KMS-11 (cell line): Measurements from ENCODE around the gene ASB1.

ENCODE experiments used
- H2AFZ ChIP-seq: fragments of 200-600 bp; sonication (generic); 2 replicates; pipeline ENCODE4 v1.6.1; 2016; ENCODE audit warnings: antibody characterized with exemption, mixed run types, low read depth
- H3K27ac ChIP-seq: fragments of 200-600 bp; sonication (generic); 2 replicates; pipeline ENCODE4 v1.6.1; 2016; ENCODE audit warnings: mild to moderate bottlenecking, mixed run types
- H3K27me3 ChIP-seq: fragments of 200-600 bp; sonication (generic); 2 replicates; pipeline ENCODE4 v1.6.1; 2017; ENCODE audit warnings: mild to moderate bottlenecking, low read depth, mixed run types, moderate library complexity; ENCODE audit not compliant: insufficient read depth
- H3K36me3 ChIP-seq: fragments of 200-600 bp; sonication (generic); 2 replicates; pipeline ENCODE4 v1.6.1; 2017; ENCODE audit warnings: mild to moderate bottlenecking, mixed run types; ENCODE audit not compliant: insufficient read depth
- H3K4me1 ChIP-seq: fragments of 200-600 bp; sonication (generic); 2 replicates; pipeline ENCODE4 v1.6.1; 2016; ENCODE audit warnings: mild to moderate bottlenecking, low read depth, mixed run types; ENCODE audit not compliant: poor library complexity, severe bottlenecking
- H3K4me2 ChIP-seq: fragments of 200-600 bp; sonication (generic); 2 replicates; pipeline ENCODE4 v1.7.0; 2016; ENCODE audit warnings: mild to moderate bottlenecking, mixed run types
- H3K4me3 ChIP-seq: fragments of 200-600 bp; sonication (generic); IDR thresholded peaks from 2 replicates; pipeline ENCODE4 v1.6.1; 2017; ENCODE audit warnings: low read depth, low read length, mixed read lengths; ENCODE audit not compliant: insufficient read depth
- H3K79me2 ChIP-seq: fragments of 200-600 bp; sonication (generic); 2 replicates; pipeline ENCODE4 v1.6.1; 2016; ENCODE audit warnings: low read depth, mixed run types; ENCODE audit not compliant: insufficient read depth
- H3K9ac ChIP-seq: fragments of 200-600 bp; sonication (generic); 2 replicates; pipeline ENCODE4 v1.6.1; 2016; ENCODE audit warnings: mild to moderate bottlenecking, mixed run types
- H4K20me1 ChIP-seq: fragments of 200-600 bp; sonication (generic); 2 replicates; pipeline ENCODE4 v1.6.1; 2016; ENCODE audit warnings: mild to moderate bottlenecking, mixed run types; ENCODE audit not compliant: insufficient read depth
- CTCF ChIP-seq: fragments of 200-600 bp; sonication (generic); conservative IDR thresholded peaks from 2 replicates; pipeline ENCODE4 v1.6.1; 2017; ENCODE audit warnings: low read depth, mild to moderate bottlenecking, antibody characterized with exemption, low read length, moderate library complexity, mixed read lengths

The ASB1 gene

GRCh38 chr2:238380785-238381184 lies 45.9 kb upstream of the ASB1 start:
- Histone ChIP-seq H3K4me1 (no peaks in the 10 kb centered on the region), H3K4me2 (no peak overlapping the region)
- TF ChIP-seq CTCF, result no peak

GRCh38 chr2:238381341-238382115 lies 45.2 kb upstream of the ASB1 start:
- H3K4me2 ChIP-seq, result no peak overlapping the region
- no peak overlapping the region for H2AFZ ChIP-seq
- no peak overlapping the region for H3K9ac ChIP-seq
- H3K4me1 ChIP-seq, result no peaks in the 10 kb centered on the region
- H3K79me2 ChIP-seq, result no peaks in the 10 kb centered on the region
- H3K27me3 ChIP-seq, result no peaks in the 10 kb centered on the region
- H3K4me3 ChIP-seq, result no peak overlapping the region
- H3K36me3 ChIP-seq, result no peaks in the 10 kb centered on the region
- H4K20me1 ChIP-seq, result no peaks in the 10 kb centered on the region
- H3K27ac ChIP-seq, result no peak overlapping the region
- TF ChIP-seq CTCF, result no peak

More at GRCh38 chr2:238380785-238381184, 45.9 kb upstream of the ASB1 start:
- no peak overlapping the region for H3K27ac ChIP-seq
- no peaks in the 10 kb centered on the region for H3K27me3 ChIP-seq
- H3K9ac ChIP-seq, result no peak overlapping the region
- H3K36me3 ChIP-seq, result no peaks in the 10 kb centered on the region
- H2AFZ ChIP-seq, result no peak overlapping the region
- H3K79me2 ChIP-seq, result no peaks in the 10 kb centered on the region
- no peak overlapping the region for H3K4me3 ChIP-seq
- no peaks in the 10 kb centered on the region for H4K20me1 ChIP-seq

- Histone ChIP-seq H3K27ac (no peak overlapping the region), H4K20me1 (no peaks in the 10 kb centered on the region), H3K4me3 (no peak overlapping the region), H3K4me2 (no peak overlapping the region), H3K9ac (no peak overlapping the region), H3K27me3 (no peaks in the 10 kb centered on the region), H3K79me2 (no peaks in the 10 kb centered on the region), H3K4me1 (no peaks in the 10 kb centered on the region), H3K36me3 (no peaks in the 10 kb centered on the region), H2AFZ (no peak overlapping the region)
- TF ChIP-seq CTCF, result no peak
Measured at GRCh38 chr2:238382381-238382781, 44.3 kb upstream of the ASB1 start.

- H3K4me2 ChIP-seq, result no peak overlapping the region
- no peak for TF ChIP-seq CTCF
Measured at GRCh38 chr2:238383135-238383534, 43.6 kb upstream of the ASB1 start.

More at GRCh38 chr2:238383135-238383534, 43.6 kb upstream of the ASB1 start:
- no peak overlapping the region for H2AFZ ChIP-seq
- no peaks in the 10 kb centered on the region for H3K4me1 ChIP-seq
- no peaks in the 10 kb centered on the region for H3K79me2 ChIP-seq
- no peak overlapping the region for H3K9ac ChIP-seq
- H3K4me3 ChIP-seq, result no peak overlapping the region
- H3K36me3 ChIP-seq, result no peaks in the 10 kb centered on the region
- H3K27me3 ChIP-seq, result no peaks in the 10 kb centered on the region
- H4K20me1 ChIP-seq, result no peaks in the 10 kb centered on the region
- no peak overlapping the region for H3K27ac ChIP-seq
